BE2C (cell line): ENCODE data around the gene SYP.

Experiments used
- DNase-seq: peaks from one replicate; pipeline ENCODE4 v3.0.0-alpha.2; 2020
- H3K27me3 ChIP-seq: fragments of 250-450 bp; sonication (Bioruptor Pico); 2 replicates; pipeline ENCODE4 v1.5.1; 2020; ENCODE audit warnings: mild to moderate bottlenecking
- H3K36me3 ChIP-seq: fragments of 250-450 bp; sonication (Bioruptor Pico); 2 replicates; pipeline ENCODE4 v1.5.1; 2020; ENCODE audit warnings: mild to moderate bottlenecking
- H3K4me1 ChIP-seq: fragments of 250-450 bp; sonication (Bioruptor Pico); 2 replicates; pipeline ENCODE4 v1.5.1; 2020
- H3K4me3 ChIP-seq: 2 replicates; pipeline ENCODE4 v1.5.1; 2011; ENCODE audit warnings: low read depth, low read length
- H3K9me3 ChIP-seq: fragments of 250-450 bp; sonication (Bioruptor Pico); 2 replicates; pipeline ENCODE4 v1.5.1; 2020
- CTCF ChIP-seq: IDR thresholded peaks from 2 replicates; pipeline ENCODE4 v1.5.1; 2012; ENCODE audit warnings: mild to moderate bottlenecking, low read depth, low read length

Gene SYP

GRCh38 chrX:49228185-49228584, 28.2 kb upstream of the SYP start:
- H3K4me1 ChIP-seq = no peaks in the 10 kb centered on the region
- no peak overlapping the region for H3K4me3 ChIP-seq
- no peaks in the 10 kb centered on the region for H3K9me3 ChIP-seq
- H3K27me3 ChIP-seq = no peaks in the 10 kb centered on the region
- no peaks in the 10 kb centered on the region for H3K36me3 ChIP-seq
- no peak for DNase-seq
- no peak for TF ChIP-seq CTCF

GRCh38 chrX:49227726-49228125, 27.7 kb upstream of the SYP start:
- no peaks in the 10 kb centered on the region for H3K4me1 ChIP-seq
- H3K4me3 ChIP-seq = no peak overlapping the region
- no peak for TF ChIP-seq CTCF

GRCh38 chrX:49226946-49227345, 27.0 kb upstream of the SYP start:
- Histone ChIP-seq H3K4me3 (no peak overlapping the region), H3K4me1 (no peaks in the 10 kb centered on the region), H3K36me3 (no peaks in the 10 kb centered on the region), H3K9me3 (no peaks in the 10 kb centered on the region), H3K27me3 (no peaks in the 10 kb centered on the region)
- DNase-seq = no peak
- no peak for TF ChIP-seq CTCF

More at GRCh38 chrX:49227726-49228125, 27.7 kb upstream of the SYP start:
- Histone ChIP-seq H3K36me3 (no peaks in the 10 kb centered on the region), H3K27me3 (no peaks in the 10 kb centered on the region), H3K9me3 (no peaks in the 10 kb centered on the region)
- no peak for DNase-seq

GRCh38 chrX:49225858-49226257, 25.9 kb upstream of the SYP start:
- TF ChIP-seq CTCF = no peak
- DNase-seq = no peak
- H3K9me3 ChIP-seq = no peaks in the 10 kb centered on the region

GRCh38 chrX:49221868-49222267, 21.9 kb upstream of the SYP start:
- Histone ChIP-seq H3K9me3 (no peaks in the 10 kb centered on the region), H3K4me1 (no peaks in the 10 kb centered on the region), H3K27me3 (no peaks in the 10 kb centered on the region), H3K4me3 (no peak overlapping the region), H3K36me3 (no peaks in the 10 kb centered on the region)
- DNase-seq = no peak
- TF ChIP-seq CTCF = no peak

More at GRCh38 chrX:49225858-49226257, 25.9 kb upstream of the SYP start:
- Histone ChIP-seq H3K36me3 (no peaks in the 10 kb centered on the region), H3K4me3 (no peak overlapping the region), H3K4me1 (no peaks in the 10 kb centered on the region), H3K27me3 (no peaks in the 10 kb centered on the region)

- Histone ChIP-seq H3K27me3 (no peaks in the 10 kb centered on the region), H3K36me3 (no peaks in the 10 kb centered on the region), H3K4me1 (no peaks in the 10 kb centered on the region), H3K9me3 (no peaks in the 10 kb centered on the region), H3K4me3 (no peak overlapping the region)
- TF ChIP-seq CTCF = no peak
- no peak for DNase-seq
Measured at GRCh38 chrX:49220100-49220499, 20.1 kb upstream of the SYP start.
